Tibial artery (tissue), 4 donors: Measurements from ENCODE around the gene UPF2.
"Not testable (repeated sequence)": the region's sequence is repeated elsewhere in the genome, so short reads cannot be mapped to it uniquely, and the experiment has no call there.

Experiments
- DNase-seq, 2 donors: peaks; one replicate each; pipeline ENCODE4 v3.0.0-alpha.2; 2019
- H3K27ac ChIP-seq, 2 donors: fragments of 200-600 bp; sonication (generic) in 1 of 2; 1 replicate in 1 of 2; 2 replicates in 1 of 2; pipeline ENCODE4 v1.5.1; 2018 to 2019; ENCODE audit warnings: mild to moderate bottlenecking in 1 of 2
- H3K27me3 ChIP-seq, 2 donors: fragments of 200-600 bp; sonication (generic) in 1 of 2; one replicate each; pipeline versions ENCODE4 v1.5.1 to v1.6.0; 2016 to 2019
- H3K36me3 ChIP-seq, 3 donors: fragments of 200-600 bp; sonication (generic) in 2 of 3; one replicate each; pipeline ENCODE4 v1.5.1; 2016 to 2019; ENCODE audit warnings: mild to moderate bottlenecking in 2 of 3
- H3K4me1 ChIP-seq, 4 donors: fragments of 200-600 bp; sonication (generic) in 2 of 4; 1 replicate in 3 of 4; 2 replicates in 1 of 4; pipeline ENCODE4 v1.5.1; 2016 to 2019
- H3K4me3 ChIP-seq, 2 donors: fragments of 200-600 bp; sonication (generic) in 1 of 2; 1 replicate in 1 of 2; 2 replicates in 1 of 2; pipeline ENCODE4 v1.5.1; 2018 to 2019; ENCODE audit warnings: mild to moderate bottlenecking in 2 of 2
- H3K9me3 ChIP-seq, 3 donors: fragments of 200-600 bp; sonication (generic) in 1 of 3; one replicate each; pipeline ENCODE4 v1.5.1; 2016 to 2019
- CTCF ChIP-seq, 2 experiments: fragments of 200-600 bp in 1 of 2; fragments of 450-650 bp in 1 of 2; IDR thresholded peaks; one replicate each; pipeline ENCODE4 v1.5.1; 2017 to 2019; ENCODE audit warnings: antibody characterized with exemption in 2 of 2, mild to moderate bottlenecking in 1 of 2, moderate library complexity in 1 of 2
- intact Hi-C: fragments of 100-400 bp; cut with DNase I; formaldehyde crosslinking; loops from one replicate; pipeline ENCODE4 v1.15.0; 2023; ENCODE audit warnings: low total_unique reads

UPF2 gene

GRCh38 chr10:11894381-11895107 lies 148.1 kb downstream of the UPF2 start:
- H3K27me3 ChIP-seq = peaks cover 0 to 6% of the 10 kb centered on the region in 2 donors
- no peaks in the 10 kb centered on the region for H3K4me1 ChIP-seq
- DNase-seq = no peak
- H3K36me3 ChIP-seq = no peaks in the 10 kb centered on the region
- intact Hi-C loops = no loop called here
- no peak overlapping the region for H3K27ac ChIP-seq
- H3K9me3 ChIP-seq = no peaks in the 10 kb centered on the region
- TF ChIP-seq CTCF (IDR thresholded peaks at IDR 0.05) = no peak
- H3K4me3 ChIP-seq = no peak overlapping the region

- Histone ChIP-seq H3K9me3 (no peaks in the 10 kb centered on the region), H3K36me3 (no peaks in the 10 kb centered on the region), H3K4me1 (no peaks in the 10 kb centered on the region), H3K4me3 (no peak overlapping the region), H3K27me3 (peaks cover 0 to 2% of the 10 kb centered on the region in 2 donors), H3K27ac (no peak overlapping the region)
- DNase-seq = no peak
- no peak for TF ChIP-seq CTCF (IDR thresholded peaks at IDR 0.05)
- intact Hi-C loops = no loop called here
Measured at GRCh38 chr10:11893749-11894278, 148.8 kb downstream of the UPF2 start.

GRCh38 chr10:11891776-11892486 lies 150.7 kb downstream of the UPF2 start:
- intact Hi-C loops = no loop called here
- no peaks in the 10 kb centered on the region for H3K27me3 ChIP-seq
- H3K4me1 ChIP-seq = no peaks in the 10 kb centered on the region
- no peaks in the 10 kb centered on the region for H3K36me3 ChIP-seq
- no peak overlapping the region for H3K4me3 ChIP-seq
- H3K27ac ChIP-seq = no peak overlapping the region
- TF ChIP-seq CTCF (IDR thresholded peaks at IDR 0.05) = no peak
- no peak for DNase-seq
- H3K9me3 ChIP-seq = no peaks in the 10 kb centered on the region

- DNase-seq, H3K4me1 ChIP-seq, H3K27me3 ChIP-seq, H3K9me3 ChIP-seq, intact Hi-C loops, H3K4me3 ChIP-seq, H3K27ac ChIP-seq, H3K36me3 ChIP-seq: not testable (repeated sequence)
Measured at GRCh38 chr10:11889263-11889662, 153.3 kb downstream of the UPF2 start.

GRCh38 chr10:11887381-11888227 lies 155.0 kb downstream of the UPF2 start:
- H3K9me3 ChIP-seq = no peaks in the 10 kb centered on the region
- no peaks in the 10 kb centered on the region for H3K4me1 ChIP-seq
- H3K4me3 ChIP-seq = no peak overlapping the region
- H3K27ac ChIP-seq = no peak overlapping the region
- H3K27me3 ChIP-seq = no peaks in the 10 kb centered on the region
- intact Hi-C loops = no loop called here
- no peaks in the 10 kb centered on the region for H3K36me3 ChIP-seq
- DNase-seq = no peak
- no peak for TF ChIP-seq CTCF (IDR thresholded peaks at IDR 0.05)
